Mesenchymal stem cell (in vitro differentiated cells and primary cell): Measurements from ENCODE around the gene MEIS2.

ENCODE experiments used
- DNase-seq: peaks from one replicate; pipeline ENCODE4 v3.0.0-alpha.2; 2013
- H2AFZ ChIP-seq: one replicate; pipeline ENCODE4 v1.6.1; 2013; ENCODE audit warnings: low read depth, mild to moderate bottlenecking, control low read depth, inconsistent platforms, low read length, moderate library complexity
- H2AK5ac ChIP-seq: 2 replicates; pipeline ENCODE4 v1.6.1; 2013; ENCODE audit warnings: low read length, moderate library complexity, mild to moderate bottlenecking, inconsistent platforms; ENCODE audit not compliant: severe bottlenecking
- H2BK120ac ChIP-seq: one replicate; pipeline ENCODE4 v1.6.1; 2013; ENCODE audit warnings: low read depth, mild to moderate bottlenecking, inconsistent platforms, low read length, moderate library complexity
- H2BK12ac ChIP-seq, 2 experiments: one replicate each; pipeline ENCODE4 v1.6.1; 2013; ENCODE audit warnings: inconsistent platforms in 2 of 2, low read length in 2 of 2, mild to moderate bottlenecking in 2 of 2, moderate library complexity in 2 of 2, control low read depth in 1 of 2
- H2BK15ac ChIP-seq: one replicate; pipeline ENCODE4 v1.6.1; 2013; ENCODE audit warnings: mild to moderate bottlenecking, low read depth, inconsistent platforms; ENCODE audit not compliant: poor library complexity, severe bottlenecking
- H2BK5ac ChIP-seq: 2 replicates; pipeline ENCODE4 v1.6.1; 2013; ENCODE audit warnings: low read depth, mild to moderate bottlenecking, low read length, control low read depth, inconsistent platforms; ENCODE audit not compliant: poor library complexity, severe bottlenecking
- H3K14ac ChIP-seq, 2 experiments: one replicate each; pipeline ENCODE4 v1.6.1; 2013; ENCODE audit warnings: inconsistent platforms in 2 of 2, low read length in 2 of 2, control low read depth in 1 of 2, mild to moderate bottlenecking in 1 of 2, moderate library complexity in 1 of 2
- H3K18ac ChIP-seq, 2 experiments: one replicate each; pipeline ENCODE4 v1.6.1; 2013; ENCODE audit warnings: inconsistent platforms in 2 of 2, low read length in 2 of 2, control low read depth in 1 of 2, low read depth in 1 of 2, mild to moderate bottlenecking in 1 of 2
- H3K23ac ChIP-seq, 2 experiments: one replicate each; pipeline ENCODE4 v1.6.1; 2013; ENCODE audit warnings: inconsistent platforms in 2 of 2, low read length in 2 of 2, mild to moderate bottlenecking in 2 of 2, moderate library complexity in 2 of 2, control low read depth in 1 of 2
- H3K27ac ChIP-seq: 2 replicates; pipeline ENCODE4 v1.5.1; 2013; ENCODE audit warnings: mild to moderate bottlenecking, moderate library complexity, low read length, control low read depth, inconsistent platforms; ENCODE audit not compliant: poor library complexity, severe bottlenecking
- H3K27me3 ChIP-seq, 2 experiments: 2 replicates each; pipeline versions ENCODE4 v1.6.1 to v1.7.0; 2013; ENCODE audit warnings: low read length in 2 of 2, mild to moderate bottlenecking in 2 of 2, moderate library complexity in 2 of 2, control low read depth in 1 of 2, inconsistent platforms in 1 of 2; ENCODE audit not compliant: control insufficient read depth in 1 of 2, insufficient read depth in 1 of 2
- H3K36me3 ChIP-seq, 2 experiments: 2 replicates each; pipeline versions ENCODE4 v1.6.1 to v1.7.0; 2013; ENCODE audit warnings: low read length in 2 of 2, control low read depth in 1 of 2, inconsistent platforms in 1 of 2, low read depth in 1 of 2, mild to moderate bottlenecking in 1 of 2; ENCODE audit not compliant: insufficient read depth in 2 of 2, control insufficient read depth in 1 of 2
- H3K4ac ChIP-seq, 2 experiments: one replicate each; pipeline ENCODE4 v1.6.1; 2013; ENCODE audit warnings: inconsistent platforms in 2 of 2, low read length in 2 of 2, mild to moderate bottlenecking in 2 of 2, moderate library complexity in 2 of 2, control low read depth in 1 of 2, low read depth in 1 of 2
- H3K4me1 ChIP-seq: 2 replicates; pipeline ENCODE4 v1.6.1; 2013; ENCODE audit warnings: low read depth, low read length, control low read depth; ENCODE audit not compliant: control insufficient read depth, insufficient read depth
- H3K4me2 ChIP-seq: 2 replicates; pipeline ENCODE4 v1.6.1; 2013; ENCODE audit warnings: low read length, mild to moderate bottlenecking, inconsistent platforms; ENCODE audit not compliant: poor library complexity, severe bottlenecking
- H3K4me3 ChIP-seq, 2 experiments: 2 replicates each; pipeline versions ENCODE4 v1.5.1 to v1.7.0; 2013; ENCODE audit warnings: low read length in 2 of 2, mild to moderate bottlenecking in 2 of 2, control low read depth in 1 of 2, low read depth in 1 of 2; ENCODE audit not compliant: insufficient read depth in 1 of 2
- H3K79me1 ChIP-seq: replicated peaks from 2 replicates; pipeline ENCODE4 v1.6.1; 2013; ENCODE audit warnings: mild to moderate bottlenecking, control low read depth, low read length, inconsistent platforms; ENCODE audit not compliant: poor library complexity, severe bottlenecking
- H3K9ac ChIP-seq: 2 replicates; pipeline ENCODE4 v1.7.0; 2013; ENCODE audit warnings: mild to moderate bottlenecking, low read length, moderate library complexity
- H3K9me3 ChIP-seq: 2 replicates; pipeline ENCODE4 v1.7.0; 2013; ENCODE audit warnings: mild to moderate bottlenecking, low read length; ENCODE audit not compliant: control insufficient read depth
- H4K8ac ChIP-seq: one replicate; pipeline ENCODE4 v1.6.1; 2013; ENCODE audit warnings: inconsistent platforms, mild to moderate bottlenecking, low read length, moderate library complexity
- H4K91ac ChIP-seq: one replicate; pipeline ENCODE4 v1.6.1; 2013; ENCODE audit warnings: mild to moderate bottlenecking, low read length, inconsistent platforms
- WGBS: methylation state at CpG from one replicate; pipeline ENCODE4 v1.1.7; 2013; ENCODE audit warnings: mixed read lengths; 5-methylcytosine and 5-hydroxymethylcytosine counted together

MEIS2 gene

DNA sequence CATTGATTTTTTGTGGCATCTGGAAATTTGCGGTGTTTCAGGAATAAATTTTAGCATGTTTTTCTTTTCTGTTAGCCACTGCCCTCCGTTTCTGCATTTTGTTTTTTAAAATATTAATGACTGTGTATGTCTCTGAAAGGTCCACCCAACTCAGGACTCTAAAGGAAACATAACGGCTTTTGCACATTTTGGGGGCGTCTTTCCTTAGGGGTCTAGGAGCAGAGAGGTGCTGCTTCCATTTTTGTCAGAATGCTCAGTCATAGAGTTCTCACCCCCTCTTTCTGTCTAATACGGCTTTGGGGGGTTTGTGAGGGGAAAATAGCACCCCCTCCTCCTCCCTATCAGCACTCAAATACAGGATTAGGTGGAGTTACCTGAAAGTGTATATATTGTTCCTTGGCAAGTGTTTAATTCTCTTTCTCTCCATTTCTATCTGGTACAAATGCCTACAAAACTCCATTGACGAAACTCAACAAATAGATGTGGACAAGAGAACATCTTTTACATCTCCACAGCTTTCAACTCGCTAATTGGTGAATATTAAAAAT lies 219.4 kb downstream of the MEIS2 start:
- 23% methylated on average over 6 of the region's 7 CpGs for WGBS
- H3K9ac ChIP-seq = no peak overlapping the region

GRCh38 chr15:36880224-36880912 lies 220.0 kb downstream of the MEIS2 start:
- H3K27ac ChIP-seq = no peak overlapping the region
- H3K79me1 ChIP-seq = no peaks in the 10 kb centered on the region
- peak overlapping the region; percentile 11 to 31 for H3K4me3 ChIP-seq
- no peak overlapping the region for H3K9ac ChIP-seq
- peaks cover 46 to 84% of the 10 kb centered on the region in 2 experiments for H3K27me3 ChIP-seq
- H3K18ac ChIP-seq = peak overlapping the region in 1 of 2 experiments; percentile 5
- no peak overlapping the region for H3K4ac ChIP-seq
- H2AFZ ChIP-seq = no peak overlapping the region
- H3K4me1 ChIP-seq = peaks cover 14% of the 10 kb centered on the region
- H3K4me2 ChIP-seq = peak overlapping the region; percentile 31
- no peak overlapping the region for H3K14ac ChIP-seq
- H2AK5ac ChIP-seq = no peak overlapping the region
- WGBS = 8% methylated on average over 46 of the region's 52 CpGs
- H4K91ac ChIP-seq = no peak overlapping the region
- no peak overlapping the region for H4K8ac ChIP-seq
- no peak overlapping the region for H2BK5ac ChIP-seq
- H2BK120ac ChIP-seq = no peak overlapping the region
- no peaks in the 10 kb centered on the region for H3K36me3 ChIP-seq
- H2BK15ac ChIP-seq = no peak overlapping the region
- peak overlapping the region in 1 of 2 experiments; percentile 85 for H3K23ac ChIP-seq
- H3K9me3 ChIP-seq = no peaks in the 10 kb centered on the region
- DNase-seq = peak; percentile 9
- peak overlapping the region in 1 of 2 experiments; percentile 21 for H2BK12ac ChIP-seq

More for the DNA sequence above, 219.4 kb downstream of the MEIS2 start:
- Histone ChIP-seq H2BK120ac (no peak overlapping the region), H4K91ac (no peak overlapping the region), H3K4me1 (peaks cover 14% of the 10 kb centered on the region), H2BK5ac (no peak overlapping the region), H3K36me3 (no peaks in the 10 kb centered on the region), H2BK15ac (no peak overlapping the region), H3K79me1 (no peaks in the 10 kb centered on the region), H2AK5ac (no peak overlapping the region), H3K4me2 (no peak overlapping the region), H3K27me3 (peaks cover 46 to 87% of the 10 kb centered on the region in 2 experiments), H2BK12ac (no peak overlapping the region), H4K8ac (no peak overlapping the region), H2AFZ (no peak overlapping the region), H3K27ac (no peak overlapping the region), H3K18ac (no peak overlapping the region), H3K14ac (no peak overlapping the region), H3K23ac (no peak overlapping the region), H3K9me3 (no peaks in the 10 kb centered on the region), H3K4me3 (no peak overlapping the region), H3K4ac (no peak overlapping the region)
- peak; percentile 5 for DNase-seq

DNA sequence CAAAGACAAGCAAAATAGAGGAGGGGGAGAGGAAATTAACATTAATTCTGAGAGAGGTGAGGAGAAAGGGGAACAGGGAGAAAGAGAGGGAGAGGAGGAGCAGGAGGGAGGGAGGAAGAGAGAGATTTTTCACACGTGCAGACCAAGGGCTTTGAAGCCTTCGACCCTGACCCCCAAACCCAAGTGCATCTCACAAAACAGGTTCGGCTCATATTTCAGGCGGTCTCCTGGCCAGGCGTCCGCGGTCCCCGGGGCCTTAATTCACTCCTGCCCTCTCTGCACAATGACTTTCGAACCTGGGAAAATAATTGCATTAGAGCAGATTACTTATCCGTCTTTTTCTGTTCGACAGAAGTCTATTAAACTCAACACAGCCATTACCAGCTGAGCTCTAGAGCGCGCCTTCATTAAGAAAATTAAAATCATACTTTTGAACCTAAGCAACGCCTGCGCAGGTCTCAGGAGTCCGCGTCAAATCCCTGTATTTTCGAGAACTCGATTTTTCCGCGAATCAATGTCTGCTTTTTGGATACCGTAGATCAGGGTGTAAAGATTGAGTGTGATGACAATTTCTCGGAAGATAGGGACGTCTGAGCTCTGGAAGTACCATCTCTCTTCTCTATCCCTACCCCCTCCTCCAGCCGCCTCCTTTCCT lies 220.7 kb downstream of the MEIS2 start:
- Histone ChIP-seq H3K79me1 (no peaks in the 10 kb centered on the region), H3K4me2 (peak overlapping the region; percentile 31), H3K9ac (no peak overlapping the region), H2AFZ (no peak overlapping the region), H3K9me3 (no peaks in the 10 kb centered on the region), H2BK12ac (no peak overlapping the region), H3K36me3 (no peaks in the 10 kb centered on the region), H3K23ac (no peak overlapping the region), H2BK120ac (no peak overlapping the region), H2BK5ac (no peak overlapping the region), H2BK15ac (no peak overlapping the region), H3K4me3 (peak overlapping the region in 1 of 2 experiments; percentile 11), H3K14ac (no peak overlapping the region), H4K8ac (no peak overlapping the region), H3K27ac (no peak overlapping the region), H3K4ac (no peak overlapping the region), H3K27me3 (peaks cover 46 to 78% of the 10 kb centered on the region in 2 experiments), H2AK5ac (no peak overlapping the region), H3K4me1 (peaks cover 14% of the 10 kb centered on the region), H4K91ac (no peak overlapping the region), H3K18ac (peak overlapping the region in 1 of 2 experiments; percentile 8)
- no peak for DNase-seq
- 21% methylated on average over 21 of the region's 25 CpGs for WGBS

DNA sequence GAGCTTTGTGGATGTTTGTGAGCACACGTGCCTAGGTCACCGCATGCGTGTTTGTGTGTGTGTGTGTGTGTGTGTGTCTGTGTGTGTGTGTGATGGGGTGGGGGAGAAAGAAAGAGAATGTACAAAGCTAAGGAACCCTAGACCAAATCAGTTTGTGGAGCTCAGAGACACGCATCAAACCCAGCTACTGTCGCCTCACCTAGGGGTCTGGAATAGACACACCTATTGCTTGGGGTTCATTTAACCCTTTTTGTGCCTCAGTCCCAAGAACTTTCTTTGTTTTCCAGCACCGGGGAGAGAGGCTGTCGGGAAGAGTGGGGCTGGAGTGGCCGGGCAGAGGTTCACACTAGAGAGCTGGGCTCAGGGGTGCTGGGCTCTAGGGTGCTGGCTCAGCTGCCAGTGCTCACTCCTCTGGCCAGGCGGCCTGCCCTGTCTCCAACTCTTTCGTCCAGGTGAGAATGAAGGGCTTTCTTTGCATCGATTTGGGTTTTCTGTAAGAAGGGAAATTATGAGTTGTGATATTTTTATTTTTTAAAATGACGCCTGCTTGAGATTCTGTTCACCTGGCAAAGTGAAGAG lies 221.6 kb downstream of the MEIS2 start:
- Histone ChIP-seq H3K14ac (peak overlapping the region in 1 of 2 experiments; percentile 27), H3K79me1 (no peaks in the 10 kb centered on the region), H3K4me1 (peaks cover 14% of the 10 kb centered on the region), H4K91ac (no peak overlapping the region), H2BK12ac (no peak overlapping the region), H2AK5ac (no peak overlapping the region), H3K4me3 (no peak overlapping the region), H3K18ac (no peak overlapping the region), H3K27ac (no peak overlapping the region), H3K9me3 (no peaks in the 10 kb centered on the region), H3K36me3 (no peaks in the 10 kb centered on the region), H3K4me2 (no peak overlapping the region), H4K8ac (no peak overlapping the region), H3K27me3 (peaks cover 46 to 68% of the 10 kb centered on the region in 2 experiments), H2BK120ac (no peak overlapping the region), H3K4ac (no peak overlapping the region), H2BK15ac (no peak overlapping the region), H3K9ac (no peak overlapping the region), H3K23ac (no peak overlapping the region), H2BK5ac (no peak overlapping the region), H2AFZ (no peak overlapping the region)
- 43% methylated on average over 12 of the region's 12 CpGs for WGBS
- DNase-seq = peak; percentile 4
